IMR-90 (cell line): ENCODE data around the gene SPAST. TPM values are rescaled to one million over a fixed set of nuclear protein-coding genes. Genes with fewer than 3 reads are reported as not detected.

Source experiments
- ATAC-seq: fragments of 200-7000 bp; cut with Tn5 transposase; 2 replicates; pipeline ENCODE4 v1.9.1; 2020; ENCODE audit warnings: low read depth, mild to moderate bottlenecking, moderate library complexity
- BruUV-seq: library from RNA; stranded (reverse); fragments of 400-500 nt; replicated peaks from 2 replicates; lab custom pipeline; 2021; lab: Mats Ljungman, UMichigan
- CTCF ChIA-PET: fragments of 300-600 bp; formaldehyde crosslinking; extraction: SDS; loops from one replicate; lab custom pipeline; 2021; ENCODE audit warnings: antibody characterized with exemption; lab: Yijun Ruan, JAX
- POLR2A ChIA-PET: fragments of 300-600 bp; sonication (Branson Sonifier 250); formaldehyde crosslinking; loops from one replicate; lab custom pipeline; 2022; ENCODE audit warnings: antibody characterized with exemption; ENCODE audit not compliant: unreplicated experiment; lab: Charles Lee
- DNase-seq: peaks from one replicate; pipeline ENCODE4 v3.0.0; 2013
- H2AFZ ChIP-seq: replicated peaks from 2 replicates; pipeline ENCODE3; 2013; ENCODE audit warnings: low read length, mild to moderate bottlenecking; ENCODE audit not compliant: poor library complexity
- H2AK5ac ChIP-seq: 2 replicates; pipeline ENCODE4 v1.6.1; 2013; ENCODE audit warnings: low read depth, low read length, inconsistent platforms
- H2AK9ac ChIP-seq: replicated peaks from 2 replicates; pipeline ENCODE3; 2013; ENCODE audit warnings: mild to moderate bottlenecking, low read depth, low read length, moderate library complexity; ENCODE audit not compliant: poor library complexity
- H2BK120ac ChIP-seq: 2 replicates; pipeline ENCODE4 v1.6.1; 2013; ENCODE audit warnings: low read depth, low read length, inconsistent platforms
- H2BK15ac ChIP-seq: 3 replicates; pipeline ENCODE4 v1.6.1; 2013; ENCODE audit warnings: low read depth, low read length, inconsistent platforms
- H2BK20ac ChIP-seq: 2 replicates; pipeline ENCODE4 v1.6.1; 2013; ENCODE audit warnings: low read depth, mild to moderate bottlenecking, inconsistent platforms, low read length, moderate library complexity
- H2BK5ac ChIP-seq: 2 replicates; pipeline ENCODE4 v1.6.1; 2013; ENCODE audit warnings: mild to moderate bottlenecking, low read depth, low read length, inconsistent platforms; ENCODE audit not compliant: poor library complexity, severe bottlenecking
- H3K14ac ChIP-seq: replicated peaks from 2 replicates; pipeline ENCODE4 v1.6.1; 2013; ENCODE audit warnings: low read depth, low read length, inconsistent platforms
- H3K18ac ChIP-seq: 2 replicates; pipeline ENCODE4 v1.6.1; 2013; ENCODE audit warnings: low read depth, low read length, control low read depth
- H3K23ac ChIP-seq: 2 replicates; pipeline ENCODE4 v1.6.1; 2013; ENCODE audit warnings: low read depth, low read length, inconsistent platforms
- H3K27ac ChIP-seq: 2 replicates; pipeline ENCODE4 v1.5.1; 2013; ENCODE audit warnings: mild to moderate bottlenecking, control low read depth, low read length; ENCODE audit not compliant: insufficient read depth
- H3K27me3 ChIP-seq: 2 replicates; pipeline ENCODE4 v1.6.1; 2013; ENCODE audit warnings: low read length; ENCODE audit not compliant: control insufficient read depth, insufficient read depth
- H3K36me3 ChIP-seq: 2 replicates; pipeline ENCODE4 v1.6.1; 2013; ENCODE audit warnings: low read length, mixed read lengths; ENCODE audit not compliant: control insufficient read depth, insufficient read depth
- H3K4ac ChIP-seq: 2 replicates; pipeline ENCODE4 v1.6.1; 2013; ENCODE audit warnings: low read depth, low read length, inconsistent platforms
- H3K4me1 ChIP-seq: 2 replicates; pipeline ENCODE4 v1.6.1; 2013; ENCODE audit warnings: low read length, mixed read lengths; ENCODE audit not compliant: control insufficient read depth, insufficient read depth
- H3K4me2 ChIP-seq: 2 replicates; pipeline ENCODE4 v1.6.1; 2013; ENCODE audit warnings: low read depth, mild to moderate bottlenecking, control low read depth, low read length, moderate library complexity
- H3K4me3 ChIP-seq: 2 replicates; pipeline ENCODE4 v1.5.1; 2013; ENCODE audit warnings: low read depth, mild to moderate bottlenecking, control low read depth, low read length, moderate library complexity; ENCODE audit not compliant: insufficient read depth
- H3K56ac ChIP-seq: 2 replicates; pipeline ENCODE4 v1.6.1; 2013; ENCODE audit warnings: low read length, inconsistent platforms; ENCODE audit not compliant: insufficient read depth; ENCODE audit errors: extremely low read depth
- H3K79me1 ChIP-seq, 2 experiments: 2 replicates each; pipeline ENCODE4 v1.6.1; 2013; ENCODE audit warnings: low read length in 2 of 2, inconsistent platforms in 1 of 2, low read depth in 1 of 2
- H3K9ac ChIP-seq: 2 replicates; pipeline ENCODE4 v1.6.1; 2013; ENCODE audit warnings: low read depth, low read length, control low read depth
- H3K9me1 ChIP-seq: 2 replicates; pipeline ENCODE4 v1.6.1; 2013; ENCODE audit warnings: low read length, inconsistent platforms; ENCODE audit not compliant: insufficient read depth
- H3K9me3 ChIP-seq: 2 replicates; pipeline ENCODE4 v1.6.1; 2013; ENCODE audit warnings: low read length; ENCODE audit not compliant: control insufficient read depth, insufficient read depth
- H4K20me1 ChIP-seq: 2 replicates; pipeline ENCODE4 v1.6.1; 2013; ENCODE audit warnings: low read length, inconsistent platforms; ENCODE audit not compliant: insufficient read depth
- H4K5ac ChIP-seq: 2 replicates; pipeline ENCODE4 v1.6.1; 2013; ENCODE audit warnings: mild to moderate bottlenecking, low read depth, low read length, control low read depth
- H4K8ac ChIP-seq, 2 experiments: 2 replicates each; pipeline ENCODE4 v1.6.1; 2013; ENCODE audit warnings: low read depth in 2 of 2, low read length in 2 of 2, control low read depth in 1 of 2, inconsistent platforms in 1 of 2
- H4K91ac ChIP-seq: 2 replicates; pipeline ENCODE4 v1.6.1; 2013; ENCODE audit warnings: low read depth, low read length, inconsistent platforms; ENCODE audit not compliant: insufficient read depth
- BHLHE40 ChIP-seq: fragments of 150-350 bp; IDR thresholded peaks from 2 replicates; pipeline ENCODE4 v1.6.1; 2016; ENCODE audit warnings: mild to moderate bottlenecking, low read depth, low read length
- CEBPB ChIP-seq: IDR thresholded peaks from 2 replicates; pipeline ENCODE4 v1.6.1; 2012; ENCODE audit warnings: low read depth, low read length, improper control_type of control experiment
- ELK1 ChIP-seq: fragments of 150-350 bp; IDR thresholded peaks from 2 replicates; pipeline ENCODE4 v1.6.1; 2016; ENCODE audit warnings: low read depth, mild to moderate bottlenecking, low read length, moderate library complexity, borderline replicate concordance
- MAFK ChIP-seq: IDR thresholded peaks from 2 replicates; pipeline ENCODE4 v1.6.1; 2012; ENCODE audit warnings: low read depth, low read length, improper control_type of control experiment
- MAZ ChIP-seq: IDR thresholded peaks from 2 replicates; pipeline ENCODE4 v1.6.1; 2012; ENCODE audit warnings: low read depth, mild to moderate bottlenecking, low read length, improper control_type of control experiment, moderate library complexity, borderline replicate concordance
- NFE2L2 ChIP-seq: fragments of 150-350 bp; IDR thresholded peaks from 2 replicates; pipeline ENCODE4 v1.6.1; 2016; ENCODE audit warnings: low read depth, mild to moderate bottlenecking, low read length
- RCOR1 ChIP-seq: IDR thresholded peaks from 2 replicates; pipeline ENCODE4 v1.6.1; 2012; ENCODE audit warnings: mild to moderate bottlenecking, low read length, improper control_type of control experiment; ENCODE audit not compliant: insufficient replicate concordance
- RFX5 ChIP-seq: IDR thresholded peaks from 2 replicates; pipeline ENCODE4 v1.8.0; 2012; ENCODE audit warnings: low read depth, mild to moderate bottlenecking, low read length, moderate library complexity
- SMC3 ChIP-seq: fragments of 150-350 bp; IDR thresholded peaks from 2 replicates; pipeline ENCODE4 v1.6.1; 2016; ENCODE audit warnings: low read depth, mild to moderate bottlenecking, antibody characterized with exemption, low read length, moderate library complexity
- WGBS, 2 experiments: methylation state at CpG; one replicate each; pipeline versions ENCODE4 v1.1.5 to v1.1.7; 2013; ENCODE audit warnings: missing lambda C conversion rate in 2 of 2; ENCODE audit not compliant: insufficient read length in 1 of 2; ENCODE audit errors: extremely low coverage in 2 of 2; 5-methylcytosine and 5-hydroxymethylcytosine counted together
- dilution Hi-C: fragments of 300-500 bp; cut with HindIII; formaldehyde crosslinking; loops from one replicate; pipeline ENCODE4 v1.14.3; 2018; ENCODE audit warnings: low sequenced_read_pairs; ENCODE audit not compliant: unreplicated experiment
- in situ Hi-C: fragments of 300-500 bp; cut with MboI; formaldehyde crosslinking; loops from 3 replicates; pipeline ENCODE4 v1.14.3; 2019; ENCODE audit warnings: low sequenced_read_pairs, inconsistent platforms, mixed read lengths
- intact Hi-C: fragments of 100-400 bp; cut with micrococcal nuclease; formaldehyde crosslinking; loops from 2 replicates; pipeline ENCODE4 v1.10.0; 2022
- polyA plus RNA-seq, 3 experiments: library from polyadenylated mRNA; depleted of rRNA; stranded (reverse); fragments of >200 nt; gene quantifications; 2 replicates each; pipeline ENCODE4 v1.2.3, GENCODE V29; 2012; ENCODE audit warnings: low replicate concordance in 1 of 3
- total RNA-seq: library from RNA; depleted of rRNA; stranded (reverse); fragments of >200 nt; gene quantifications from 2 replicates; pipeline ENCODE4 v1.2.3, GENCODE V29; 2012

The SPAST gene
- total and polyA plus RNA-seq, 2 of the 4 experiments (the other 2 are of a cell fraction), result 5.3 to 14.5 TPM

GRCh38 chr2:32058130-32058529, 5.2 kb upstream of the SPAST start:
- H3K18ac ChIP-seq, result no peak overlapping the region
- in situ Hi-C loops, result no loop called here
- no peaks in the 10 kb centered on the region for H3K9me1 ChIP-seq
- H2BK20ac ChIP-seq, result no peak overlapping the region
- DNase-seq (peak; percentile 67), ATAC-seq (peak; percentile 38; the same call in 1 of the 2 replicates)
- TF ChIP-seq CEBPB, result no peak
- TF ChIP-seq BHLHE40, result no peak
- no peak for TF ChIP-seq MAZ
- TF ChIP-seq SMC3, result no peak
- no peak for TF ChIP-seq ELK1
- no peak for TF ChIP-seq RFX5
- peak; percentile 83 for TF ChIP-seq NFE2L2
- TF ChIP-seq RCOR1, result no peak
- TF ChIP-seq MAFK, result peak; percentile 21; the same call in 1 of the 2 replicates
- no peak overlapping the region for H3K23ac ChIP-seq
- intact Hi-C loops, result no loop called here
- no peak overlapping the region for H3K9ac ChIP-seq
- H3K36me3 ChIP-seq, result no peaks in the 10 kb centered on the region
- H4K20me1 ChIP-seq, result no peaks in the 10 kb centered on the region
- H2BK120ac ChIP-seq, result no peak overlapping the region
- H3K14ac ChIP-seq, result no peak overlapping the region
- H2BK5ac ChIP-seq, result no peak overlapping the region
- H3K56ac ChIP-seq, result no peak overlapping the region
- H3K4ac ChIP-seq, result no peak overlapping the region
- H3K4me1 ChIP-seq, result 0 out of 2 replicates have a peak, but pooled peaks cover 2% of the 10 kb centered on the region
- H3K79me1 ChIP-seq, result no peaks in the 10 kb centered on the region
- no peak overlapping the region for H3K4me2 ChIP-seq
- dilution Hi-C loops, result no loop called here
- no peaks in the 10 kb centered on the region for H3K27me3 ChIP-seq
- no peak overlapping the region for H3K27ac ChIP-seq
- H2AK9ac ChIP-seq, result no peak overlapping the region
- no peak overlapping the region for H2AFZ ChIP-seq
- no peaks in the 10 kb centered on the region; the same call in 1 of the 2 replicates for H3K9me3 ChIP-seq
- H4K91ac ChIP-seq, result no peak overlapping the region
- ChIA-PET CTCF (interaction anchor here (0.6 kb wide), 1 partner anchor 1742 kb away, joined by 3 read pairs; no protein-coding TSS in a partner anchor), POLR2A (no interaction called here)
- H3K4me3 ChIP-seq, result no peak overlapping the region
- H2BK15ac ChIP-seq, result no peak overlapping the region
- BruUV-seq, result no TSS peak
- H2AK5ac ChIP-seq, result no peak overlapping the region
- no peak overlapping the region for H4K8ac ChIP-seq
- no peak overlapping the region for H4K5ac ChIP-seq
- WGBS, 2 experiments, result no CpG with 5 or more reads among the region's 2 CpGs
